HFFc6 (cell line): ENCODE data around the gene LRRC26. TPM values are rescaled to one million over a fixed set of nuclear protein-coding genes. Genes with fewer than 3 reads are reported as not detected.

Source experiments
- DNase-seq: peaks from one replicate; pipeline ENCODE4 v3.0.0-alpha.2; 2018
- H3K27ac Mint-ChIP-seq: 2 replicates; pipeline ENCODE4 v1.8.0; 2020; ENCODE audit warnings: mild to moderate bottlenecking, mixed read lengths
- H3K27me3 Mint-ChIP-seq: 2 replicates; pipeline ENCODE4 v1.8.0; 2021; ENCODE audit warnings: mild to moderate bottlenecking, moderate library complexity, mixed read lengths; ENCODE audit not compliant: insufficient read depth
- H3K36me3 Mint-ChIP-seq: 2 replicates; pipeline ENCODE4 v1.8.0; 2021; ENCODE audit warnings: low read depth, mixed read lengths
- H3K4me1 Mint-ChIP-seq: 2 replicates; pipeline ENCODE4 v1.8.0; 2020; ENCODE audit warnings: low read depth, mixed read lengths
- H3K4me3 Mint-ChIP-seq: 2 replicates; pipeline ENCODE4 v1.8.0; 2020; ENCODE audit warnings: mild to moderate bottlenecking, moderate library complexity, mixed read lengths
- H3K9me3 Mint-ChIP-seq: 2 replicates; pipeline ENCODE4 v1.8.0; 2020; ENCODE audit warnings: mild to moderate bottlenecking, mixed read lengths
- CTCF ChIP-seq: fragments of 200-600 bp; sonication (generic); IDR thresholded peaks from 2 replicates; pipeline ENCODE4 v1.5.0; 2021; ENCODE audit warnings: antibody characterized with exemption, mild to moderate bottlenecking
- total RNA-seq, 6 experiments: library from RNA; stranded (reverse); fragmentation: NEBNext Ultra II Directional; extraction: Animal tissue kit (Norgen Biotek cat#: 25700); gene quantifications; 2 replicates in 1 of 6; 3 replicates in 5 of 6; pipeline ENCODE4 v1.2.3, GENCODE V29; 2021

Gene LRRC26
- total RNA-seq, 6 experiments from 2014 or later: not detected

DNA sequence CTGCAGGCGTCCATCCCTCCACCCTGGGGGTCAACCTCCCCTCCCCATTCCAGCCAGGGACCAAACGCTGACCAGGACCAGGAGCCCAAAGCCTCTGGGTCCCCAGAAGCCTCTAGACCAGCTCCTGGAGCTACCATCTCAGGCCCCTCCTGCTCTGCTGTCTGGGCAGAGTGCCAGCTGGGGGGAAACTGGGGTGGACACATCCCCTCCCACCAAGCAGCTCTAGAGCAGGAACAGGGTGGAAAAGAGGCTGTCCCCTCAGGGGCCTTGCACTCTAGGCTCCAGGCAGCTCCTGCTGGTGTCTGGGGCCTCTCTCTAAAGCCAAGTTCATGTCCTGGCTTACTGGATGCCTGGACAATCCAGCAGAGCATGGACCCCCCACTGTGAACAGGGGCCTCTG lies 23.0 kb upstream of the LRRC26 start:
- Mint-ChIP-seq H3K36me3 (no peaks in the 10 kb centered on the region; the same call in none of the 2 replicates), H3K4me1 (peaks cover 16% of the 10 kb centered on the region), H3K4me3 (no peak overlapping the region), H3K27ac (no peak overlapping the region), H3K9me3 (no peaks in the 10 kb centered on the region), H3K27me3 (peaks cover 3% of the 10 kb centered on the region)
- no peak for TF ChIP-seq CTCF
- no peak for DNase-seq

GRCh38 chr9:137192448-137192780 lies 22.6 kb upstream of the LRRC26 start:
- Mint-ChIP-seq H3K36me3 (no peaks in the 10 kb centered on the region; the same call in none of the 2 replicates), H3K27me3 (peaks cover 3% of the 10 kb centered on the region), H3K27ac (no peak overlapping the region; the same call in 1 of the 2 replicates), H3K4me3 (no peak overlapping the region), H3K4me1 (peaks cover 20% of the 10 kb centered on the region), H3K9me3 (no peaks in the 10 kb centered on the region)
- no peak for TF ChIP-seq CTCF
- no peak for DNase-seq

GRCh38 chr9:137191691-137192447 lies 22.0 kb upstream of the LRRC26 start:
- no peak for DNase-seq
- H3K9me3 Mint-ChIP-seq: no peaks in the 10 kb centered on the region
- peaks cover 26% of the 10 kb centered on the region for H3K4me1 Mint-ChIP-seq
- no peaks in the 10 kb centered on the region; the same call in none of the 2 replicates for H3K36me3 Mint-ChIP-seq
- H3K4me3 Mint-ChIP-seq: no peak overlapping the region
- no peak for TF ChIP-seq CTCF
- H3K27ac Mint-ChIP-seq: no peak overlapping the region; the same call in 1 of the 2 replicates
- peaks cover 1% of the 10 kb centered on the region for H3K27me3 Mint-ChIP-seq

GRCh38 chr9:137191245-137191644 lies 21.4 kb upstream of the LRRC26 start:
- peaks cover 1% of the 10 kb centered on the region for H3K27me3 Mint-ChIP-seq
- no peak overlapping the region for H3K4me3 Mint-ChIP-seq
- TF ChIP-seq CTCF: no peak
- no peaks in the 10 kb centered on the region; the same call in none of the 2 replicates for H3K36me3 Mint-ChIP-seq
- H3K4me1 Mint-ChIP-seq: peaks cover 32% of the 10 kb centered on the region
- no peak overlapping the region; the same call in 1 of the 2 replicates for H3K27ac Mint-ChIP-seq
- H3K9me3 Mint-ChIP-seq: no peaks in the 10 kb centered on the region
- no peak for DNase-seq

DNA sequence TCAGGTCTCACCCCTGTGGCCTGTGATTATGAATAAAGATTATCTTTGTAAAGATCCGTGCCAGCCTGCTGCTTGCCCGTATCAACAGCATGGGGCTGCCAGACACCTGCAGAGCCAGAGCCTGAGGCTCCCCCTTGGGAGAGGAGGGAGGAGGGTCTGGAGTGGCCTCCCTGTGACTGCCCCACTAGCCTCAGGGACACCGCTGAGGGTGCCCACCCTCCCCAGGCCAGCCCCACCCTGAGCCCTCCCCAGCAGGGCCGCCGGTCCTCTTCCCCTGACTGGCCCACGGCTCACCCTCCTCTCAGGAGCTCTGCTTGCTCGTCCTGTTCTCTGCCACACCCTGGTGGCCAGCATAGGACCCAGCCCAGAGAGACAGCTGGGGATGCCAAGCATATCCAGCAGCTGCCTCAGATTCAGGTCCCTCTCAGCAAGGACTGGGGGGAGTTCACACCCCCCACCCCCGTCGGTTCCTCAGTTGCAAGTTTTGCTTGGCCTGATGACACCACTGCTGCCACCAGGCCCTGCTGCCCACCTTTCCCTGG lies 20.5 kb upstream of the LRRC26 start:
- peak overlapping the region; percentile 42; the same call in 1 of the 2 replicates for H3K27ac Mint-ChIP-seq
- H3K36me3 Mint-ChIP-seq: no peaks in the 10 kb centered on the region; the same call in none of the 2 replicates
- peak overlapping the region; percentile 97 for H3K4me3 Mint-ChIP-seq

More for the DNA sequence above, 20.5 kb upstream of the LRRC26 start:
- Mint-ChIP-seq H3K9me3 (no peaks in the 10 kb centered on the region), H3K27me3 (peaks cover 1% of the 10 kb centered on the region), H3K4me1 (peaks cover 32% of the 10 kb centered on the region)
- DNase-seq: no peak
- TF ChIP-seq CTCF: peak; percentile 38
